DND-41 (cell line): ENCODE measurements around the gene ZNF536.

Experiments used
- ATAC-seq: fragments of 200-7000 bp; cut with Tn5 transposase; 3 replicates; pipeline ENCODE4 v1.9.1; 2021; ENCODE audit warnings: low read depth; ENCODE audit not compliant: insufficient read depth
- DNase-seq: peaks from one replicate; pipeline ENCODE4 v3.0.0-alpha.2; 2020
- H2AFZ ChIP-seq: 2 replicates; pipeline ENCODE4 v1.6.0; 2012; ENCODE audit warnings: low read depth, low read length
- H3K27ac ChIP-seq: 2 replicates; pipeline ENCODE4 v1.5.1; 2012; ENCODE audit warnings: low read length, inconsistent platforms
- H3K27me3 ChIP-seq: fragments of 200-600 bp; sonication (generic); 2 replicates; pipeline ENCODE4 v1.6.0; 2012; ENCODE audit warnings: low read length, mild to moderate bottlenecking, inconsistent platforms; ENCODE audit not compliant: insufficient read depth, poor library complexity
- H3K36me3 ChIP-seq: 2 replicates; pipeline ENCODE4 v1.5.1; 2012; ENCODE audit warnings: low read length, inconsistent platforms; ENCODE audit not compliant: insufficient read depth
- H3K4me1 ChIP-seq: 2 replicates; pipeline ENCODE4 v1.5.1; 2012; ENCODE audit warnings: mild to moderate bottlenecking, low read length; ENCODE audit not compliant: insufficient read depth
- H3K4me2 ChIP-seq: 2 replicates; pipeline ENCODE4 v1.6.0; 2012; ENCODE audit warnings: mild to moderate bottlenecking, moderate library complexity, low read length, inconsistent platforms; ENCODE audit not compliant: insufficient read depth
- H3K4me3 ChIP-seq, 2 experiments: fragments of 200-600 bp in 1 of 2; shearing (Covaris generic) in 1 of 2; 2 replicates each; pipeline ENCODE4 v1.5.1; 2012 to 2016; ENCODE audit warnings: inconsistent platforms in 2 of 2, low read length in 2 of 2, mild to moderate bottlenecking in 2 of 2, low read depth in 1 of 2, moderate library complexity in 1 of 2
- H3K79me2 ChIP-seq: 2 replicates; pipeline ENCODE4 v1.6.0; 2012; ENCODE audit warnings: low read length, inconsistent platforms; ENCODE audit not compliant: insufficient read depth
- H3K9ac ChIP-seq: 2 replicates; pipeline ENCODE4 v1.6.0; 2012; ENCODE audit warnings: low read depth, mild to moderate bottlenecking, inconsistent platforms, low read length, moderate library complexity
- H3K9me3 ChIP-seq: 2 replicates; pipeline ENCODE4 v1.5.1; 2012; ENCODE audit warnings: low read length, moderate library complexity, mild to moderate bottlenecking, inconsistent platforms; ENCODE audit not compliant: insufficient read depth, severe bottlenecking
- H4K20me1 ChIP-seq: 2 replicates; pipeline ENCODE4 v1.6.0; 2012; ENCODE audit warnings: low read length; ENCODE audit not compliant: insufficient read depth
- CTCF ChIP-seq: IDR thresholded peaks from 2 replicates; pipeline ENCODE4 v1.5.1; 2012; ENCODE audit warnings: borderline replicate concordance, low read length, moderate library complexity, mild to moderate bottlenecking; ENCODE audit not compliant: poor library complexity, severe bottlenecking; ENCODE audit errors: extremely low read depth
- EZH2 ChIP-seq: IDR thresholded peaks from 3 replicates; pipeline ENCODE4 v1.6.1; 2012; ENCODE audit warnings: borderline replicate concordance, low read depth, mild to moderate bottlenecking, moderate library complexity, low read length, inconsistent platforms; ENCODE audit not compliant: severe bottlenecking

The ZNF536 gene

GRCh38 chr19:30363073-30363472, 9.1 kb upstream of the ZNF536 start:
- TF ChIP-seq EZH2 = no peak
- no peak for TF ChIP-seq CTCF
- Histone ChIP-seq H3K4me2 (no peak overlapping the region), H3K79me2 (no peaks in the 10 kb centered on the region), H3K27me3 (peaks cover 3% of the 10 kb centered on the region), H3K4me1 (no peaks in the 10 kb centered on the region), H3K36me3 (no peaks in the 10 kb centered on the region), H3K27ac (no peak overlapping the region), H3K4me3 (no peak overlapping the region), H3K9ac (no peak overlapping the region), H4K20me1 (no peaks in the 10 kb centered on the region), H3K9me3 (no peaks in the 10 kb centered on the region), H2AFZ (no peak overlapping the region)
- no peak for ATAC-seq
- DNase-seq = no peak

- Histone ChIP-seq H3K9ac (no peak overlapping the region), H3K4me2 (no peak overlapping the region), H2AFZ (no peak overlapping the region), H3K4me1 (no peaks in the 10 kb centered on the region), H3K9me3 (no peaks in the 10 kb centered on the region), H3K27me3 (peaks cover 3% of the 10 kb centered on the region), H4K20me1 (no peaks in the 10 kb centered on the region; the same call in 1 of the 2 replicates), H3K79me2 (no peaks in the 10 kb centered on the region), H3K36me3 (no peaks in the 10 kb centered on the region), H3K4me3 (no peak overlapping the region), H3K27ac (no peak overlapping the region)
- TF ChIP-seq EZH2 (no peak), CTCF (no peak)
- ATAC-seq (no peak), DNase-seq (no peak)
Measured at GRCh38 chr19:30364866-30365800, 7.1 kb upstream of the ZNF536 start.

- no peak overlapping the region for H3K9ac ChIP-seq
- DNase-seq (no peak), ATAC-seq (no peak)
- H3K9me3 ChIP-seq = no peaks in the 10 kb centered on the region
- TF ChIP-seq CTCF (no peak), EZH2 (no peak)
- H3K4me3 ChIP-seq = no peak overlapping the region
- peaks cover 3% of the 10 kb centered on the region for H3K27me3 ChIP-seq
- no peaks in the 10 kb centered on the region for H3K4me1 ChIP-seq
- H3K27ac ChIP-seq = no peak overlapping the region
- no peak overlapping the region for H2AFZ ChIP-seq
- H3K4me2 ChIP-seq = no peak overlapping the region
- no peaks in the 10 kb centered on the region for H3K36me3 ChIP-seq
- no peaks in the 10 kb centered on the region for H3K79me2 ChIP-seq
- no peaks in the 10 kb centered on the region; the same call in 1 of the 2 replicates for H4K20me1 ChIP-seq
Measured at GRCh38 chr19:30366282-30366681, 5.9 kb upstream of the ZNF536 start.
